HG02588 (cell line): ENCODE measurements around the gene BRI3BP.
"Not testable (repeated sequence)": the region's sequence is repeated elsewhere in the genome, so short reads cannot be mapped to it uniquely, and the experiment has no call there.

Experiments
- ATAC-seq: cut with Tn5 transposase; IDR thresholded peaks from one replicate; pipeline ENCODE4 v1.9.1; 2021; ENCODE audit warnings: mild to moderate bottlenecking, moderate library complexity; ENCODE audit not compliant: unreplicated experiment

BRI3BP gene

DNA sequence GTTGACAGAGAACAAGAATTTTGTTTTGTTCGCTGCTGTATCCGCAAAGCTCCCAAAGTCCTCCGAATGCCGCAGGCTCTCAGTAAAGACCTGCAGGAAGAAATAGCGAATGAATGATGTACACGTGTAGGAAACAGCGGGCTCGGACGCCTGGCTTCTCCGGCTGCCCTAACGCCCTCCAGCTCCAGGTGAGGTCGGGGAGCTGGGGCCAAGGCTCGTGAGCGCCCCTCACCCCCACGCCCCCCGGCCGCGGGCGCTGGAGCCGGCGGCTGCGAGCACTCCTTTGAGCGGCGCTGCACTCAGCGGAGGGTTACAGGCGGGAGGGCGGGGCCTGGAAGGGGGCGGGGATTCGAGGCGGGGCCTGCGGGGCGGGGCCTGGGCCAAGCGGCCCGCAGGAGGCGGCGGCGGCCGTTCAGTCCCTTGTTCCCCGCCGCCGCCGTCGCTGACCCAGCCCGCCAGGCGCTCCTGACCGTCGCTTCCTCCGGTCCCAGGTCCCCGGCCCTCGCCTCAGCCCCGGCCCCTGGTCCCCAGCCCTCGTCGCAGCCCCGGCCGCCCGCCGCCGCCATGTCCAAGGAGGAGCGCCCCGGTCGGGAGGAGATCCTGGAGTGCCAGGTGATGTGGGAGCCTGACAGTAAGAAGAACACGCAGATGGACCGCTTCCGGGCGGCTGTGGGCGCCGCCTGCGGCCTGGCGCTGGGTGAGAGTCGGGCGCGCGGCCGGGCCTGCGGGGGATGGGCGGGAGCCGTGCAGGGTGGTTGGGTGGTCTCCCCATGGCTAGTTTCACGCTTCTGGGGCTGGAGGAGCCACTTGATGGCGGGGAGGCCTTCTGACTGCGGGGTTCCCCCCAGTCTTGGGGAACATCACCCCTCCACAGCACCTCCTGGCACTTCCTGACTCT, 71.8 kb downstream of the BRI3BP start, which contains the start of gene AACS:
AACS (plus strand) TSS at position 415 of the 898 bp plus-strand sequence; CDS start at position 565, 150 bp downstream.
- ATAC-seq: peak; percentile 90

GRCh38 chr12:125065919-125066570, 72.6 kb downstream of the BRI3BP start:
- no peak for ATAC-seq

DNA sequence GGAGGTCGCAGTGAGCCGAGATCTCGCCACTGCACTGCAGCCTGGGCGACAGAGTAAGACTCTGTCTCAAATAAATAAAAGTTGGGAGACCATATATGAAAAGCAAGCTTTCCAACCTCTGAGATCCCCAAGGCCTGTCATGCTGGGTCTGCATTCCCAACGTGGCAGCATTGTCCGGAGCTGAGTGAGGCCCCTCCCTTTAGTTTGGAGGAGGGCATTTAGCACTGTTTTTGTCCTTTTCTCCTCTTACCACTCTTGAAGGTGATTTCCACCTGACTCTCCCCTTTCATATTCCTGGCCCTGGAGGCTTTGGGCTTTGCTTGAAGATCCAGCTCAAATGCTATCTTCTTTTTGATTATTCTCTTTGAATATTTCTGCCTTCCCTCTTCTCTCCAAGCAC, 74.9 kb downstream of the BRI3BP start:
- no peak for ATAC-seq

DNA sequence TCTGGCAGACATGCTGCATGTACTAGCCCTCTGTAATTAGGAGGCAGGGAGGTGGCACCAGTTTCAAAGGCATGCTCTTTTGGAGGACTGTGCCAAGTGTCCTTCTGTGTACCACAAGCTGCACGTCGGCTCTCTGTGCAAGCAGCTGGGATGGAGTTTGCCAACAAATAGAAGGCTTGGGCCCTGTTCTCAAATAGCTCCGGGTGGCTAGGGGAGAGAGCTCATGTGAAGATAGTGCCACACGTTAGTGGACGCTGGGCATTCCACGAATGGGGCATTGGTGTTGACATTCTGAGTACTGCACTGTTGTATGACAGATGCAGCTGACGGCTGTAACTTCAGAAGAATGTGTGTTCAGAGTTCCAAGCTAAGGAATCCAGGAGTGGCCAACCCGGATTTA, 76.2 kb downstream of the BRI3BP start:
- no peak for ATAC-seq

GRCh38 chr12:125070112-125070511, 76.7 kb downstream of the BRI3BP start:
- no peak for ATAC-seq

GRCh38 chr12:125070661-125071390, 77.4 kb downstream of the BRI3BP start:
- no peak for ATAC-seq

DNA sequence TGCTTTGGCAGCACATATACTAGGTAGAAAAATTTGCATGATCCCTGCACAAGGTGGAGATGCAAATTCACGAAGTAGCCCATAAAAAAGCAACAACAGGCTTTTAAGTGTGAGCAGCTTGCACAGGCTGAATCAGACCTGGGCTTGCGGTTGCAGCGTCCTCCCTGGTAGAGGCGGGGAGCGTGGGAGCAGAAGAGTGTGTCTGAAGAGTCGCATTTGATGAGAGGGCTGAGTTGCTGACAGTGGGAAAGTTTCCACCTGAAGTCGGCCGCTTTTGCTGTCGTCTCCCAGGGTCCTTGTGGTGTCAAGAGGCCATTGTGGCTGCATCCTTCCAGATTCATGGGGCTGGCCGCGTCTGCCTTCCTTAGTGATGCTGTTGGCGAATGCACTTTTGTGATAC, 78.0 kb downstream of the BRI3BP start:
- no peak for ATAC-seq

- ATAC-seq: no peak
Observed at GRCh38 chr12:125072496-125072895, 79.1 kb downstream of the BRI3BP start.

- ATAC-seq: not testable (repeated sequence)
Observed at GRCh38 chr12:125074294-125074693, 80.8 kb downstream of the BRI3BP start.

DNA sequence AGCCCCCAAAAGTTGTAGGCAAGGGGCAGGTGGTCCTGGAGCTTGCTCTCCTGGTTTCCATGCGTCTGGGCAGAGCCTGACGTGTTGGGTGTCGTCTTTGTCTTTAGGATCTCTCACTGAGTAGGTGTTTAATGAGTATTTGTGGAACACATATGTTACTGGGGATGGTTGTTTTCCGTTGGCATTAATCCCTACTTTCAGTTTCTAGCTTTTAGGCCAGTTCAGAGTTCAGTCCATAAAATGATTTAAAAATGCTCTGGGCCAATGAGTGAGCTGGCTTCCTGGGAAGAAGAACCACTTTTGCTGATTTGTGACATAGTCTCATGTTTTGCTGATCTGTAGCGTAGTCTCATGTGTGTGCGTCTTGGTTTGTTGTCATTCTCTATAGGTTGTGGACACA, 82.7 kb downstream of the BRI3BP start:
- ATAC-seq: no peak

DNA sequence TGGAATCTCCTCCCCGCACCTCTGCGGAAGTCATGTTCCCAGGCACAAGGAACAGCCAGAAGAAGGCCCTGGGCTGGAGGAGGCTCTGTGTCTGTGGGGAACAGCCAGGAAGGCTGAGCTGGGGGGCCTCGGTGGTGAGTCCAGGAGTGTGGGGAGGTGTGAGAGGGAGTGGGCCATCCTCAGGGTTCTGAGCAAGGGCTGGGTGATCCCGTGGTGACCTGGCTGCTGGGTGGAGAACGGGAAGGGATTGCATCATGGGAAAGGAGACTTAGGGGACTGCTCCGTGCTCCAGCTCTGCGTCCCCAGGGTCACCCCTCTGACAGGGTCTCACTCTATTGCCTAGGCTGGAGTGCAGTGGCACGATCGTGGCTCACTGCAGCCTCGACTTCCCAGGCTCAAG, 85.6 kb downstream of the BRI3BP start:
- ATAC-seq: no peak

DNA sequence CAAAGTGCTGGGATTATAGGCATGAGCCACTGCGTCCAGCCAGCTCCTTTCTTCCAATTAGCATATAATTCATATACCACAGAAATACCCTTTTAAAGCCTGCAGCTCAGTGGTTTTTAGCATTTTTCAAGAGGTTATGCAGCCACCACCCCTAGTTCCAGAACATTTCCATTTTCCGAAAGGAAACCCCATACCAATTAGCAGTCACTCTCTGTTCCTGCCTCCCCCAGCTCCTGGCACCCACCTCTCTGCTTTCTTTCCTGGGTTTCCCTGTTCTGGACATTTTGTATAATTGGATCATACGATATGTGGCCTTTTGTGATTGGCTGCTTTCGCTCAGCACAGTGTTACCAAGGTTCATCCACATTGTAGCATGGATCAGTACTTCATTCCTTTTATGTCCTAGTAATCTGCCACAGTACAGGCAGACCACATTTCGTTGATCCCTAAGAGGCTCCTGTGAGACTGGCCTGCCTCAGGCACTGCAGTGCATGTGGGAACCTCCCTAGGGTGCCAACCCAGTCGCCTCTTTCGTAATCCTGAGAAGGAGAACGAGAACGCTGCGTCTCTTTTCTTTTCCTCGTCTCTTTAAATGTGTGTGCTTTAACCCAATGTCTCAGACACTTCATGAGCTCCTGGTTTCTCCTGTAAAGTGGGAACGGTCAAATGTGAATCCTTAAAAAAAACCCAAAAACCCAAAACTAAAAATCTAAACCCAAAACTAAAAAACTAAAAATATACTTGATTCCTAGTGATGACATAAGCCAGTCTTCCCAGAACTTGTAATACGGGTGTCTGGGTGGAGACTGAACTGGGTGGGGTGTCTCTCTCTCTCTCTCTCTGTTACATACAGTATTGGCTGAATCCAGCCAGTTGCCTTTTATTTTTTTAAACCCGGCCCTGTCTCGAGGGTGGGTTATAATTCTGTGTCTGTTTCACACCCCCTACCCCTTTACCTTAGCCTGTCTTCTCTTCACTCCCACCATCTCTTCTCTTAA, 86.5 kb downstream of the BRI3BP start:
- no peak for ATAC-seq
